Measurements from ENCODE around the gene HEATR9.

DNA sequence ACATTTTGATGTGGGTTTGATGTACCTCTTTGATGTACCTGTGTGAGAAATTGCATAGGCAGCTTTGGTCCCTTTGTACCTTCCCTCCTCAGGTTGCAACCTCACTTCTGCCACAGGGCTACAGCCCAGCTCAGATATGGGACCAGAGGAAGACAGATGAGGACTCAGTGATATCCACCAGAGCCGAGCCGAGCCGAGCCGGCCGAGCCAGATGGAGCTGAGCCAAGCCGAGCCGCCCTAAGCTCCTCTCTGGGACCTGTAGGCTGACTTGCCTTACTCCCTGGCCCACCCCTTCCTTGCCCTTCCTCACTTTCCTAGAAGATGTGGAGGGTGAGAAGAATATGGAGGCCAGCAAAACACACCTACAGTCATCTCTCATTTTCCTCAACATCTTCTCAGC, 3.8 kb downstream of the HEATR9 start:
- no peak for TF ChIP-seq ZNF274 (IDR thresholded peaks at IDR 0.05; ENCODE audit: low read depth, low read length)
- TF ChIP-seq, protein P1, sequence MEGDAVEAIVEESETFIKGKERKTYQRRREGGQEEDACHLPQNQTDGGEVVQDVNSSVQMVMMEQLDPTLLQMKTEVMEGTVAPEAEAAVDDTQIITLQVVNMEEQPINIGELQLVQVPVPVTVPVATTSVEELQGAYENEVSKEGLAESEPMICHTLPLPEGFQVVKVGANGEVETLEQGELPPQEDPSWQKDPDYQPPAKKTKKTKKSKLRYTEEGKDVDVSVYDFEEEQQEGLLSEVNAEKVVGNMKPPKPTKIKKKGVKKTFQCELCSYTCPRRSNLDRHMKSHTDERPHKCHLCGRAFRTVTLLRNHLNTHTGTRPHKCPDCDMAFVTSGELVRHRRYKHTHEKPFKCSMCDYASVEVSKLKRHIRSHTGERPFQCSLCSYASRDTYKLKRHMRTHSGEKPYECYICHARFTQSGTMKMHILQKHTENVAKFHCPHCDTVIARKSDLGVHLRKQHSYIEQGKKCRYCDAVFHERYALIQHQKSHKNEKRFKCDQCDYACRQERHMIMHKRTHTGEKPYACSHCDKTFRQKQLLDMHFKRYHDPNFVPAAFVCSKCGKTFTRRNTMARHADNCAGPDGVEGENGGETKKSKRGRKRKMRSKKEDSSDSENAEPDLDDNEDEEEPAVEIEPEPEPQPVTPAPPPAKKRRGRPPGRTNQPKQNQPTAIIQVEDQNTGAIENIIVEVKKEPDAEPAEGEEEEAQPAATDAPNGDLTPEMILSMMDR (IDR thresholded peaks at IDR 0.05 in 2 of 3, conservative IDR thresholded peaks at IDR 0.05 in 1 of 3; ENCODE audit: borderline replicate concordance in 1 of 3, insufficient read depth in 1 of 3, low read depth in 2 of 3, low read length in 2 of 3): no peak
- no peak for TF ChIP-seq EZH2 (IDR thresholded peaks at IDR 0.05)
- no peak for TF ChIP-seq ZFX (IDR thresholded peaks at IDR 0.05)
- TF ChIP-seq, protein P2, sequence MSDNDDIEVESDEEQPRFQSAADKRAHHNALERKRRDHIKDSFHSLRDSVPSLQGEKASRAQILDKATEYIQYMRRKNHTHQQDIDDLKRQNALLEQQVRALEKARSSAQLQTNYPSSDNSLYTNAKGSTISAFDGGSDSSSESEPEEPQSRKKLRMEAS (IDR thresholded peaks at IDR 0.05): no peak
- no peak for TF ChIP-seq CEBPB (IDR thresholded peaks at IDR 0.05; ENCODE audit: low read depth)
- TF ChIP-seq POLR2A (IDR thresholded peaks at IDR 0.05; ENCODE audit: borderline replicate concordance, extremely low read depth, insufficient read depth, insufficient read length): no peak
- TF ChIP-seq POLR2AphosphoS5 (IDR thresholded peaks at IDR 0.05; ENCODE audit: low read depth, low read length): no peak
